Heart right ventricle (tissue), 16 donors: ENCODE results near the gene OTOG. TPM values are rescaled to one million over a fixed set of nuclear protein-coding genes. Genes with fewer than 3 reads are reported as not detected.

Experiments used
- ATAC-seq, 8 donors: fragments of 200-7000 bp; cut with Tn5 transposase; one replicate each; pipeline ENCODE4 v1.9.1; 2020; ENCODE audit warnings: mild to moderate bottlenecking in 8 of 8, moderate library complexity in 8 of 8, moderate number of reproducible peaks in 1 of 8
- DNase-seq, 2 donors: peaks; one replicate each; pipeline ENCODE4 v3.0.0-alpha.2; 2020
- H3K27ac ChIP-seq, 10 donors: fragments of 200-600 bp; sonication (generic) in 2 of 10; one replicate each; pipeline versions ENCODE4 v1.5.0 to v1.8.0; 2020 to 2022; ENCODE audit warnings: mild to moderate bottlenecking in 3 of 10
- H3K27me3 ChIP-seq, 7 donors: fragments of 200-600 bp; one replicate each; pipeline ENCODE4 v1.8.0; 2021 to 2022; ENCODE audit warnings: mild to moderate bottlenecking in 2 of 7
- H3K36me3 ChIP-seq, 9 donors: fragments of 200-600 bp; sonication (generic) in 1 of 9; one replicate each; pipeline versions ENCODE4 v1.5.0 to v1.8.0; 2020 to 2022; ENCODE audit warnings: mild to moderate bottlenecking in 2 of 9
- H3K4me1 ChIP-seq, 9 donors: fragments of 200-600 bp; sonication (generic) in 1 of 9; one replicate each; pipeline versions ENCODE4 v1.5.0 to v1.8.0; 2020 to 2022; ENCODE audit warnings: mild to moderate bottlenecking in 4 of 9
- H3K4me3 ChIP-seq, 10 donors: fragments of 200-600 bp; sonication (generic) in 2 of 10; one replicate each; pipeline versions ENCODE4 v1.5.0 to v1.8.0; 2020 to 2022; ENCODE audit warnings: mild to moderate bottlenecking in 7 of 10, moderate library complexity in 2 of 10
- H3K9me3 ChIP-seq, 11 donors: fragments of 200-600 bp in 10 of 11; sonication (generic) in 2 of 11; one replicate each; pipeline versions ENCODE4 v1.5.0 to v1.8.0; 2013 to 2022; ENCODE audit warnings: mild to moderate bottlenecking in 2 of 11, control low read depth in 1 of 11, moderate library complexity in 1 of 11
- CTCF ChIP-seq, 9 donors: fragments of 200-600 bp; sonication (generic) in 2 of 9; IDR thresholded peaks; one replicate each; pipeline versions ENCODE4 v1.5.0 to v1.8.0; 2021 to 2022; ENCODE audit warnings: antibody characterized with exemption in 9 of 9, mild to moderate bottlenecking in 5 of 9, moderate library complexity in 1 of 9
- WGBS, 2 donors: extraction: QIAGEN DNeasy Blood & Tissue Kit; methylation state at CpG; one replicate each; pipeline ENCODE4 v1.1.7; 2013; ENCODE audit warnings: inconsistent platforms in 1 of 2; 5-methylcytosine and 5-hydroxymethylcytosine counted together
- intact Hi-C, 10 donors: fragments of 100-400 bp; cut with DNase I; formaldehyde crosslinking; loops; one replicate each; pipeline versions ENCODE4 v1.11.1 to v1.14.2; 2022
- polyA plus RNA-seq, 2 donors: library from polyadenylated mRNA; stranded (reverse); fragments of 200-250 nt; gene quantifications; one replicate each; pipeline ENCODE4 v1.2.3, GENCODE V29; 2013
- total RNA-seq, 10 donors: library from RNA; stranded (reverse); fragmentation: NEBNext Ultra II Directional in 3 of 10; extraction: Animal tissue kit (Norgen Biotek cat#: 25700) in 3 of 10; gene quantifications; one replicate each; pipeline versions ENCODE4 v1.2.1 to v1.2.4, GENCODE V29; 2021 to 2023
- donor health status: Arrhythmogenic right ventricular cardiomyopathy.
- donor health status: ischemic (EF 13 %, LVEDD 7.1; RV severe dilation, severe dysfunction).
- donor health status: healthy with polysubstance abuse.
- donor health status: DM: no; HTN: yes; CAD: no.
- donor health status: DM: no; HTN: no; CAD: no.
- donor health status: ischemic (EF 25% LVEDD 6.9; RV normal size, moderate dysfunction).
- donor health status: ischemic (EF 25% LVEDD 5.7; RV mildly dilated, moderate dysfunction).
- donor health status: healthy.
- donor health status: DM: yes; HTN: yes; CAD: no.
- donor health status: Ischemic cardiomyopathy.
- donor health status: ischemic (EF 35%, LVEDD 5.7; RV mildly dilated, moderate dysfunction).
- donor health status: nonischemic (EF 11% LVEDD 7.7; RV severe dilation, severe dysfunction).
- donor health status: DM: yes; HTN: yes; CAD: no.
- donor health status: PGD.
- donor health status: ischemic (EF 29% LVEDD 5.4; RV normal size, mild dysfunction).
- donor health status: nonischemic (EF 23%, LVEDD 6.1; RV moderate dilation, normal function).

Gene OTOG
- total and polyA plus RNA-seq, 12 donors, result not detected

- TF ChIP-seq CTCF (IDR thresholded peaks at IDR 0.05), result no peak
- DNase-seq (no peak), ATAC-seq (no peak)
- Histone ChIP-seq H3K27ac (no peak overlapping the region), H3K36me3 (no peaks in the 10 kb centered on the region), H3K9me3 (peaks cover 0 to 34% (median 6%) of the 10 kb centered on the region in 11 donors), H3K27me3 (peaks cover 0 to 26% (median 3%) of the 10 kb centered on the region in 7 donors), H3K4me3 (no peak overlapping the region), H3K4me1 (no peaks in the 10 kb centered on the region)
- intact Hi-C loops, result no loop called here
- 59 to 65% methylated on average over 7 of the region's 7 CpGs for WGBS, 2 donors
Measured at GRCh38 chr11:17672469-17672868, 125.4 kb downstream of the OTOG start.

GRCh38 chr11:17673951-17674350 lies 126.9 kb downstream of the OTOG start:
- peaks cover 0 to 32% (median 5%) of the 10 kb centered on the region in 7 donors for H3K27me3 ChIP-seq
- no peaks in the 10 kb centered on the region for H3K4me1 ChIP-seq
- ATAC-seq, result no peak
- intact Hi-C loops, result no loop called here
- TF ChIP-seq CTCF (IDR thresholded peaks at IDR 0.05), result no peak
- no peak for DNase-seq
- no peak overlapping the region for H3K4me3 ChIP-seq
- no peak overlapping the region for H3K27ac ChIP-seq
- H3K36me3 ChIP-seq, result no peaks in the 10 kb centered on the region
- peaks cover 0 to 40% (median 8%) of the 10 kb centered on the region in 11 donors for H3K9me3 ChIP-seq
- 73 to 81% methylated on average over 1 of the region's 1 CpG for WGBS, 2 donors

- peaks cover 0 to 40% (median 16%) of the 10 kb centered on the region in 7 donors for H3K27me3 ChIP-seq
- intact Hi-C loops, result no loop called here
- no peak overlapping the region for H3K27ac ChIP-seq
- ATAC-seq (no peak), DNase-seq (no peak)
- H3K4me3 ChIP-seq, result no peak overlapping the region
- peaks cover 0 to 11% (median 0%) of the 10 kb centered on the region in 11 donors for H3K9me3 ChIP-seq
- H3K36me3 ChIP-seq, result no peaks in the 10 kb centered on the region
- no peak for TF ChIP-seq CTCF (IDR thresholded peaks at IDR 0.05)
- no peaks in the 10 kb centered on the region for H3K4me1 ChIP-seq
Measured at GRCh38 chr11:17682848-17683247, 135.8 kb downstream of the OTOG start.

- no peaks in the 10 kb centered on the region for H3K4me1 ChIP-seq
- WGBS, 2 donors, result 74 to 76% methylated on average over 12 of the region's 12 CpGs
- DNase-seq, result no peak
Measured at GRCh38 chr11:17683377-17684161, 136.5 kb downstream of the OTOG start.

More at GRCh38 chr11:17683377-17684161, 136.5 kb downstream of the OTOG start:
- Histone ChIP-seq H3K27ac (no peak overlapping the region), H3K36me3 (no peaks in the 10 kb centered on the region), H3K9me3 (peaks cover 0 to 4% (median 0%) of the 10 kb centered on the region in 11 donors), H3K4me3 (no peak overlapping the region), H3K27me3 (peaks cover 0 to 41% (median 16%) of the 10 kb centered on the region in 7 donors)
- intact Hi-C loops, result no loop called here
- no peak for TF ChIP-seq CTCF (IDR thresholded peaks at IDR 0.05)
- ATAC-seq, result no peak
